DND-41 (cell line): Measurements from ENCODE around the gene CENPP.

Experiments used
- EZH2 ChIP-seq: IDR thresholded peaks from 3 replicates; pipeline ENCODE4 v1.6.1; 2012; ENCODE audit warnings: borderline replicate concordance, low read depth, mild to moderate bottlenecking, moderate library complexity, low read length, inconsistent platforms; ENCODE audit not compliant: severe bottlenecking
- TF ChIP-seq, protein P1 (sequence below): IDR thresholded peaks from 2 replicates; pipeline ENCODE4 v1.5.1; 2012; ENCODE audit warnings: borderline replicate concordance, low read length, moderate library complexity, mild to moderate bottlenecking; ENCODE audit not compliant: poor library complexity, severe bottlenecking; ENCODE audit errors: extremely low read depth

DNA sequence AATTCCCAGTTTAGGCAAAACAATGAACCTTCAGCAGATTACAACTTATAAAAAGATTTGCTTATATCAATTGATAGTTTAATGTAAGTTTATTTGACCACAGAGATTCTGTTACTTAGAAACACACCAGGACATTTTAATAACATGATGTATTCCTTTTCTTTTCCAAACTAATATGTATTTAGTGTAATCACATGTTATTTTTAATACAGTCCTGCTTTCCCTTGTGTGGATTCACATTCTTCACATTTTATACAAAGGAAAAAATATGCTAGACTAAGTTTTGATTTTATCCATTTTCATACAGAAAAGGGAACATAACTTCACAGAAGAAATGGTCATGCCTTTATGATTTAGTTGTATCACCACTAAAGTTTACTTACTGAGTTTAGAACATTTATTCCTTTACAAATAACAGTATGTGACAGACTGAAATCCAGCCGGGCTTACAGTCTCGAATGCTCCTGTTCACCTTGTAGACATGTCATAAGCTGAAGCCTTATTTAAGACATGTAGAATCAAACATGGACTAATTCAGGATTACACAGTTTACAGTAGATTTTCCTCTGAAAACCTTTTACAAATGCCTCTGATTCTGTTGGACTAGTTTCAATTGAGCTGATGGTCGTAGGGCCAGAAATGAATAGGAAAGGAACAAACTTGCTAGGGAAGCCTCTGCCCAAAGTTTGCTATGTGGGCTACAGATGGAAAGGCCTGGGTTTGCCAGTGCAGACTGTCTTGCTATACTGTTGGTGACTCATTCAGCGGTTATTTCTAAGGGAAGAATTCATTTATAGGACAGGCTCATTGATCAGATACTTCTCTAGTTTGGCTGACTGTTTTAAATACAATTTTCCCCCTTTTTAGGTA is 163.2 kb downstream of the CENPP start:
- TF ChIP-seq, protein P1, sequence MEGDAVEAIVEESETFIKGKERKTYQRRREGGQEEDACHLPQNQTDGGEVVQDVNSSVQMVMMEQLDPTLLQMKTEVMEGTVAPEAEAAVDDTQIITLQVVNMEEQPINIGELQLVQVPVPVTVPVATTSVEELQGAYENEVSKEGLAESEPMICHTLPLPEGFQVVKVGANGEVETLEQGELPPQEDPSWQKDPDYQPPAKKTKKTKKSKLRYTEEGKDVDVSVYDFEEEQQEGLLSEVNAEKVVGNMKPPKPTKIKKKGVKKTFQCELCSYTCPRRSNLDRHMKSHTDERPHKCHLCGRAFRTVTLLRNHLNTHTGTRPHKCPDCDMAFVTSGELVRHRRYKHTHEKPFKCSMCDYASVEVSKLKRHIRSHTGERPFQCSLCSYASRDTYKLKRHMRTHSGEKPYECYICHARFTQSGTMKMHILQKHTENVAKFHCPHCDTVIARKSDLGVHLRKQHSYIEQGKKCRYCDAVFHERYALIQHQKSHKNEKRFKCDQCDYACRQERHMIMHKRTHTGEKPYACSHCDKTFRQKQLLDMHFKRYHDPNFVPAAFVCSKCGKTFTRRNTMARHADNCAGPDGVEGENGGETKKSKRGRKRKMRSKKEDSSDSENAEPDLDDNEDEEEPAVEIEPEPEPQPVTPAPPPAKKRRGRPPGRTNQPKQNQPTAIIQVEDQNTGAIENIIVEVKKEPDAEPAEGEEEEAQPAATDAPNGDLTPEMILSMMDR, result no peak
- TF ChIP-seq EZH2, result no peak
